ENCODE data around the gene SMAD3.

DNA sequence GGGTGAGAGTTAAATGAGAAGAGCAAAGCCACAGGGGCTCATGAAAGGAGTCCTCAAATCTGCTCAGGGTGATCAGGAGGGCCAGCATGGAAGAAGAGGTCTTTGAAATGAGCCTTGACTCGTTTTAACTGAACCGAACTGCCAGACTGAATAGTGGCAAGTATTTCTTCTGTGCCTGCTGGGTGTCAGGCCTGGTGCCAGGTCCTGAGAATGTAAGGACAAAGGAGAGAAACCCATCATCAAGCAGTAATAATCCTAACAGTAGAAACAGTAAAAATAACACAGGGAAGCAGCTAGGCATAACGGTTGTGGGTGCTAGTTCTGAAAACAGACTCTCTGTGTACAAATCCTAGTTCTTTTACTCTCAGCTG is 40.4 kb upstream of the SMAD3 start:
- TF ChIP-seq, protein P1, sequence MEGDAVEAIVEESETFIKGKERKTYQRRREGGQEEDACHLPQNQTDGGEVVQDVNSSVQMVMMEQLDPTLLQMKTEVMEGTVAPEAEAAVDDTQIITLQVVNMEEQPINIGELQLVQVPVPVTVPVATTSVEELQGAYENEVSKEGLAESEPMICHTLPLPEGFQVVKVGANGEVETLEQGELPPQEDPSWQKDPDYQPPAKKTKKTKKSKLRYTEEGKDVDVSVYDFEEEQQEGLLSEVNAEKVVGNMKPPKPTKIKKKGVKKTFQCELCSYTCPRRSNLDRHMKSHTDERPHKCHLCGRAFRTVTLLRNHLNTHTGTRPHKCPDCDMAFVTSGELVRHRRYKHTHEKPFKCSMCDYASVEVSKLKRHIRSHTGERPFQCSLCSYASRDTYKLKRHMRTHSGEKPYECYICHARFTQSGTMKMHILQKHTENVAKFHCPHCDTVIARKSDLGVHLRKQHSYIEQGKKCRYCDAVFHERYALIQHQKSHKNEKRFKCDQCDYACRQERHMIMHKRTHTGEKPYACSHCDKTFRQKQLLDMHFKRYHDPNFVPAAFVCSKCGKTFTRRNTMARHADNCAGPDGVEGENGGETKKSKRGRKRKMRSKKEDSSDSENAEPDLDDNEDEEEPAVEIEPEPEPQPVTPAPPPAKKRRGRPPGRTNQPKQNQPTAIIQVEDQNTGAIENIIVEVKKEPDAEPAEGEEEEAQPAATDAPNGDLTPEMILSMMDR (IDR thresholded peaks at IDR 0.05) = no peak
- TF ChIP-seq POLR2AphosphoS5 (IDR thresholded peaks at IDR 0.05; ENCODE audit: insufficient read depth in 1 of 2, low read depth in 1 of 2) = no peak
